SH-SY5Y (cell line): Measurements from ENCODE around the gene STK16.

Experiments
- GATA2 ChIP-seq: IDR thresholded peaks from 2 replicates; pipeline ENCODE4 v1.6.1; 2011; ENCODE audit warnings: mild to moderate bottlenecking, low read depth, low read length
- GATA3 ChIP-seq: IDR thresholded peaks from 2 replicates; pipeline ENCODE4 v1.6.1; 2011; ENCODE audit warnings: low read depth, mild to moderate bottlenecking, low read length, moderate library complexity

DNA sequence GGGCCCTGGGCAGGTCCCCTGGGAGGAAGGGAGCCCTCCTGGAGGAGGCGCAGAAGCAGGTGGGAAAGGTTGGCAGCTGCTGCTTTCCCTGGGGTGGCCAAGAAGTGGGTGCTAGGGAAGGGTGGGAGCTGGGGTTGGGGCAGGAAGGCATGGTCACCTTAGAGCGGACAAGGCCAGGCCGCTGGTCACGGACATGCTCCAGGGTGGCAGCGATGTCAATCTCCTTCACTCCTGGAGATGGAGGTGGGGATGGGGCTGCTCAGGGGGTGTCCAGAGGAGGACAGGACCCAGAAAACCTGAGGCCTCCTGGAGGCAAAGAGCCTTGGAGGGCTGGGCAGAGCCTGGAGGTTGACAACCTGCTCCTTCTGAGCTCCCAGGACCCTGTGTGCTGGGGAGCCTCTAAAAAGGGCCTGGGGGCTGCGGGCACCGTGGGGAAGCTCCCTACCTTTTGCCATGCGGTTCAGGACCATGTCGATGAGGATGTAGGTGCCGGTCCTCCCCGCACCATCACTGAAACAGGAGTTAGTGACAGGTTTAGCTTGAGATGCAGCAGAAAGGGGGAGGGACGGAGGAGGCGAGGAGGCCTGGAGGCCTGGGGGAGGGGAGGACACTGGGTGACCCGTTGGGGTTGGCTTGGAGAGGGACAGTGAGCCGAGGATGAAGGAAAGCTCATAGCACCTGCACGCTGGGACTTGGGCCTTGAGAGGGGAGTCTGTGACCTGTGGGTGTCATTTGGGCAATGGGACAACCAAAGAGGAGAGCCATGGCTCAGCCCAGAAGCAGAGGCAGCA lies 45.3 kb downstream of the STK16 start:
- no peak for TF ChIP-seq GATA2
- TF ChIP-seq GATA3: no peak
